A549 (cell line): ENCODE measurements around the gene GALNTL6.

Experiments
- CEBPB ChIP-seq, 2 experiments: fragments of >200 bp in 1 of 2; sonication (Bioruptor Twin) in 1 of 2; formaldehyde crosslinking in 1 of 2; IDR thresholded peaks; 2 replicates each; pipeline ENCODE4 v1.6.1; 2012 to 2016
- MAFK ChIP-seq: fragments of 450-650 bp; IDR thresholded peaks from 2 replicates; pipeline ENCODE4 v1.6.1; 2014; ENCODE audit not compliant: partially characterized antibody
- POLR2A ChIP-seq: IDR thresholded peaks from 2 replicates; pipeline ENCODE4 v1.6.1; 2012; ENCODE audit warnings: mild to moderate bottlenecking, low read length
- RAD21 ChIP-seq, 2 experiments: fragments of >200 bp in 1 of 2; sonication (Bioruptor Twin) in 1 of 2; formaldehyde crosslinking in 1 of 2; IDR thresholded peaks in 1 of 2; conservative IDR thresholded peaks in 1 of 2; 2 replicates in 1 of 2; 3 replicates in 1 of 2; pipeline ENCODE4 v1.6.1; 2012 to 2018; ENCODE audit warnings: inconsistent platforms in 1 of 2
- RNF2 ChIP-seq: fragments of 200-600 bp; sonication (generic); IDR thresholded peaks from 2 replicates; pipeline ENCODE4 v1.6.1; 2016; ENCODE audit warnings: low read depth, mild to moderate bottlenecking, antibody characterized with exemption, moderate library complexity, borderline replicate concordance
- TF ChIP-seq, protein P1 (sequence below): fragments of >200 bp; sonication (Bioruptor Twin); formaldehyde crosslinking; IDR thresholded peaks from 3 replicates; pipeline ENCODE4 v1.5.1; 2016
- TF ChIP-seq, protein P2 (sequence below): fragments of 150-350 bp; IDR thresholded peaks from 2 replicates; pipeline ENCODE4 v1.6.1; 2014; ENCODE audit warnings: low read depth, mild to moderate bottlenecking, low read length

DNA sequence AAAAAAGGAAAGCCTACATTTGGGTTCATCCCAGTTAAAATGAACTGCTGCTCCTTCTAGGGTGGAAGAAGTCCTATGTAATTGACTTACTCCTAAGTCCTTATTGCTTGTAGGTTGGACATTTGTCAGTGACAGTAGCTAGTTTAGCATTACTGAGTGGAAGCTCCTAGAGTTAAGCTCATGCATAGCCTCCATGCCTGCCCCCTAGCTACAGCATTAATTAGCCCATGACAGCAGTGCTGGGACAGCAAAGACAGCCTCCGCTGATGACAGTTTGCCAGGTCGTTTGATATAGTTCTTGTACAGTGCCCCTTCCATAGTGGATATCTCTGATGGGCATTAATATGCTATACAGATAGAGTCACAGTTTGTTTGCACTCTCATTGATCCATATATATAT, 18.7 kb upstream of the GALNTL6 start:
- TF ChIP-seq MAFK: no peak
- TF ChIP-seq, protein P1, sequence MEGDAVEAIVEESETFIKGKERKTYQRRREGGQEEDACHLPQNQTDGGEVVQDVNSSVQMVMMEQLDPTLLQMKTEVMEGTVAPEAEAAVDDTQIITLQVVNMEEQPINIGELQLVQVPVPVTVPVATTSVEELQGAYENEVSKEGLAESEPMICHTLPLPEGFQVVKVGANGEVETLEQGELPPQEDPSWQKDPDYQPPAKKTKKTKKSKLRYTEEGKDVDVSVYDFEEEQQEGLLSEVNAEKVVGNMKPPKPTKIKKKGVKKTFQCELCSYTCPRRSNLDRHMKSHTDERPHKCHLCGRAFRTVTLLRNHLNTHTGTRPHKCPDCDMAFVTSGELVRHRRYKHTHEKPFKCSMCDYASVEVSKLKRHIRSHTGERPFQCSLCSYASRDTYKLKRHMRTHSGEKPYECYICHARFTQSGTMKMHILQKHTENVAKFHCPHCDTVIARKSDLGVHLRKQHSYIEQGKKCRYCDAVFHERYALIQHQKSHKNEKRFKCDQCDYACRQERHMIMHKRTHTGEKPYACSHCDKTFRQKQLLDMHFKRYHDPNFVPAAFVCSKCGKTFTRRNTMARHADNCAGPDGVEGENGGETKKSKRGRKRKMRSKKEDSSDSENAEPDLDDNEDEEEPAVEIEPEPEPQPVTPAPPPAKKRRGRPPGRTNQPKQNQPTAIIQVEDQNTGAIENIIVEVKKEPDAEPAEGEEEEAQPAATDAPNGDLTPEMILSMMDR: no peak
- TF ChIP-seq, protein P2, sequence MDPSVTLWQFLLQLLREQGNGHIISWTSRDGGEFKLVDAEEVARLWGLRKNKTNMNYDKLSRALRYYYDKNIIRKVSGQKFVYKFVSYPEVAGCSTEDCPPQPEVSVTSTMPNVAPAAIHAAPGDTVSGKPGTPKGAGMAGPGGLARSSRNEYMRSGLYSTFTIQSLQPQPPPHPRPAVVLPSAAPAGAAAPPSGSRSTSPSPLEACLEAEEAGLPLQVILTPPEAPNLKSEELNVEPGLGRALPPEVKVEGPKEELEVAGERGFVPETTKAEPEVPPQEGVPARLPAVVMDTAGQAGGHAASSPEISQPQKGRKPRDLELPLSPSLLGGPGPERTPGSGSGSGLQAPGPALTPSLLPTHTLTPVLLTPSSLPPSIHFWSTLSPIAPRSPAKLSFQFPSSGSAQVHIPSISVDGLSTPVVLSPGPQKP: no peak
- TF ChIP-seq POLR2A: no peak
- no peak for TF ChIP-seq RAD21 (conservative IDR thresholded peaks at IDR 0.05 in 1 of 2, IDR thresholded peaks at IDR 0.05 in 1 of 2)
- TF ChIP-seq CEBPB (IDR thresholded peaks at IDR 0.05): no peak
- no peak for TF ChIP-seq RNF2
